DMS114 treated with DMSO at 0.1 percent for 48 hours (cell line): ENCODE measurements around the gene AP3S1.

Experiments used
- DNase-seq: peaks from one replicate; lab custom pipeline; 2025; ENCODE audit not compliant: unreplicated experiment; lab: John Stamatoyannopoulos, UW

Gene AP3S1

GRCh38 chr5:115936031-115936430, 94.3 kb downstream of the AP3S1 start:
- DNase-seq = no peak

- no peak for DNase-seq
Observed at GRCh38 chr5:115939059-115939458, 97.3 kb downstream of the AP3S1 start.

GRCh38 chr5:115940080-115940810, 98.5 kb downstream of the AP3S1 start:
- DNase-seq = no peak

GRCh38 chr5:115941051-115941675, 99.4 kb downstream of the AP3S1 start:
- DNase-seq = no peak

- DNase-seq = no peak
Observed at GRCh38 chr5:115944501-115944900, 102.8 kb downstream of the AP3S1 start.

GRCh38 chr5:115946655-115947054, 104.9 kb downstream of the AP3S1 start:
- no peak for DNase-seq

GRCh38 chr5:115947260-115947659, 105.5 kb downstream of the AP3S1 start:
- DNase-seq = no peak

- no peak for DNase-seq
Observed at GRCh38 chr5:115948091-115948534, 106.4 kb downstream of the AP3S1 start.

GRCh38 chr5:115949096-115949495, 107.4 kb downstream of the AP3S1 start:
- DNase-seq = no peak

GRCh38 chr5:115952588-115952987, 110.9 kb downstream of the AP3S1 start:
- DNase-seq = no peak

- DNase-seq = no peak
Observed at GRCh38 chr5:115954144-115954543, 112.4 kb downstream of the AP3S1 start.

GRCh38 chr5:115956957-115957356, 115.2 kb downstream of the AP3S1 start:
- DNase-seq = no peak

GRCh38 chr5:115961381-115962238, 119.9 kb downstream of the AP3S1 start:
- no peak for DNase-seq

GRCh38 chr5:115962239-115962564, 120.5 kb downstream of the AP3S1 start, which contains the start of gene LVRN:
LVRN (plus strand) TSS chr5:115962475; CDS start chr5:115962618, 143 bp downstream.
- DNase-seq = no peak

GRCh38 chr5:115962565-115963402, 121.0 kb downstream of the AP3S1 start:
- DNase-seq = no peak

GRCh38 chr5:115963566-115963965, 121.8 kb downstream of the AP3S1 start:
- DNase-seq = no peak
